Left lung (tissue), 10 donors: Measurements from ENCODE around the gene SUFU. TPM values are rescaled to one million over a fixed set of nuclear protein-coding genes. Genes with fewer than 3 reads are reported as not detected.

Source experiments
- ATAC-seq: fragments of 200-7000 bp; cut with Tn5 transposase; one replicate; pipeline ENCODE4 v1.9.1; 2020; ENCODE audit warnings: moderate library complexity
- DNase-seq, 4 donors: peaks; one replicate each; pipeline ENCODE4 v3.0.0-alpha.2; 2013 to 2020
- H3K27ac ChIP-seq, 2 donors: fragments of 200-600 bp; sonication (generic) in 1 of 2; one replicate each; pipeline versions ENCODE4 v1.5.0 to v1.8.0; 2020 to 2021
- H3K27me3 ChIP-seq, 2 donors: fragments of 200-600 bp; sonication (generic) in 1 of 2; one replicate each; pipeline versions ENCODE4 v1.5.0 to v1.8.0; 2020 to 2021
- H3K36me3 ChIP-seq, 2 donors: fragments of 200-600 bp; sonication (generic) in 1 of 2; one replicate each; pipeline versions ENCODE4 v1.5.0 to v1.8.0; 2020 to 2021
- H3K4me1 ChIP-seq, 2 donors: fragments of 200-600 bp; one replicate each; pipeline ENCODE4 v1.8.0; 2021
- H3K4me3 ChIP-seq, 2 donors: fragments of 200-600 bp; sonication (generic) in 1 of 2; one replicate each; pipeline versions ENCODE4 v1.5.0 to v1.8.0; 2020 to 2021; ENCODE audit warnings: mild to moderate bottlenecking in 1 of 2
- H3K9me3 ChIP-seq, 2 donors: fragments of 200-600 bp; sonication (generic) in 1 of 2; one replicate each; pipeline versions ENCODE4 v1.5.0 to v1.8.0; 2020 to 2021
- intact Hi-C, 2 donors: fragments of 100-400 bp; cut with DNase I; formaldehyde crosslinking; loops; one replicate each; pipeline versions ENCODE4 v1.11.2 to v1.14.2; 2022
- polyA plus RNA-seq, 6 donors: library from polyadenylated mRNA; unstranded; fragments of 120-200 nt; gene quantifications; one replicate each; pipeline ENCODE4 v1.2.1, GENCODE V29; 2013; ENCODE audit not compliant: insufficient read length in 6 of 6
- total RNA-seq, 2 donors: library from RNA; stranded (reverse); fragmentation: NEBNext Ultra II Directional; extraction: Animal tissue kit (Norgen Biotek cat#: 25700); gene quantifications; one replicate each; pipeline ENCODE4 v1.2.1, GENCODE V29; 2021
- TF ChIP-seq, protein P1 (sequence below), 2 donors: fragments of 200-600 bp; sonication (generic) in 1 of 2; IDR thresholded peaks; one replicate each; pipeline versions ENCODE4 v1.5.0 to v1.8.0; 2021; ENCODE audit warnings: antibody characterized with exemption in 2 of 2
- donor health status: DM: no; HTN: yes; CAD: no.
- donor health status: DM: no; HTN: no; CAD: no.

The SUFU gene
- total and polyA plus RNA-seq, 8 donors, result 13.4 to 30.7 (median 27.7) TPM

DNA sequence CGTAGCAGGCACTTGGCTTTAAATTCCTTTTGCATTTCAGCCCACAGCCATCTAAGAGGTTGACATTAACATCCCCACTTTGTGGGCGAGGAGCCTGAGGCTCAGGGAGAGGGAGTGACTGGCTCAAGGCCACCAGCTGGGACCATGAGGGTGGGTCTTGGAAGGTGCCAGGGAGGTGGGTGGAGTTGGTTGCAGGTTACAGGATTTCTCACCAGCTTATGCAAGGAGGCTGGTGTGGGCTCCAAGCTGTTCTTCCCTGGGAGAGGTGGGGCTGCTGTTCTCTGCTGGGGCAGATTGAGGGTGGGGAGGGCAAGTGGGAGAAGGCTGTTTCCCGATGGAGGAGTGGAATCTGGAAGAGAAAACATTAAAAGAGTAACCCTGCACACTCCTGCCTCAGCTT is 38.3 kb upstream of the SUFU start:
- intact Hi-C loops, result no loop called here
- no peak overlapping the region for H3K27ac ChIP-seq
- ATAC-seq (no peak), DNase-seq (no peak)
- peaks cover 6 to 63% of the 10 kb centered on the region in 2 donors for H3K4me1 ChIP-seq
- H3K27me3 ChIP-seq, result no peaks in the 10 kb centered on the region
- no peaks in the 10 kb centered on the region for H3K9me3 ChIP-seq
- TF ChIP-seq, protein P1, sequence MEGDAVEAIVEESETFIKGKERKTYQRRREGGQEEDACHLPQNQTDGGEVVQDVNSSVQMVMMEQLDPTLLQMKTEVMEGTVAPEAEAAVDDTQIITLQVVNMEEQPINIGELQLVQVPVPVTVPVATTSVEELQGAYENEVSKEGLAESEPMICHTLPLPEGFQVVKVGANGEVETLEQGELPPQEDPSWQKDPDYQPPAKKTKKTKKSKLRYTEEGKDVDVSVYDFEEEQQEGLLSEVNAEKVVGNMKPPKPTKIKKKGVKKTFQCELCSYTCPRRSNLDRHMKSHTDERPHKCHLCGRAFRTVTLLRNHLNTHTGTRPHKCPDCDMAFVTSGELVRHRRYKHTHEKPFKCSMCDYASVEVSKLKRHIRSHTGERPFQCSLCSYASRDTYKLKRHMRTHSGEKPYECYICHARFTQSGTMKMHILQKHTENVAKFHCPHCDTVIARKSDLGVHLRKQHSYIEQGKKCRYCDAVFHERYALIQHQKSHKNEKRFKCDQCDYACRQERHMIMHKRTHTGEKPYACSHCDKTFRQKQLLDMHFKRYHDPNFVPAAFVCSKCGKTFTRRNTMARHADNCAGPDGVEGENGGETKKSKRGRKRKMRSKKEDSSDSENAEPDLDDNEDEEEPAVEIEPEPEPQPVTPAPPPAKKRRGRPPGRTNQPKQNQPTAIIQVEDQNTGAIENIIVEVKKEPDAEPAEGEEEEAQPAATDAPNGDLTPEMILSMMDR (IDR thresholded peaks at IDR 0.05), result no peak
- H3K36me3 ChIP-seq, result peaks cover 0 to 11% of the 10 kb centered on the region in 2 donors
- no peak overlapping the region for H3K4me3 ChIP-seq

- intact Hi-C loops, result no loop called here
- no peak for ATAC-seq
- Histone ChIP-seq H3K4me1 (peaks cover 6 to 48% of the 10 kb centered on the region in 2 donors), H3K4me3 (no peak overlapping the region), H3K9me3 (no peaks in the 10 kb centered on the region), H3K36me3 (peaks cover 0 to 28% of the 10 kb centered on the region in 2 donors), H3K27ac (peak overlapping the region in 1 of 2 donors; percentile 86), H3K27me3 (no peaks in the 10 kb centered on the region)
- TF ChIP-seq, protein P1 (IDR thresholded peaks at IDR 0.05), result no peak
- DNase-seq, result peak in 1 of 4 donors; percentile 45
These were observed 36.5 kb upstream of the SUFU start for GRCh38 chr10:102467318-102467717.

DNA sequence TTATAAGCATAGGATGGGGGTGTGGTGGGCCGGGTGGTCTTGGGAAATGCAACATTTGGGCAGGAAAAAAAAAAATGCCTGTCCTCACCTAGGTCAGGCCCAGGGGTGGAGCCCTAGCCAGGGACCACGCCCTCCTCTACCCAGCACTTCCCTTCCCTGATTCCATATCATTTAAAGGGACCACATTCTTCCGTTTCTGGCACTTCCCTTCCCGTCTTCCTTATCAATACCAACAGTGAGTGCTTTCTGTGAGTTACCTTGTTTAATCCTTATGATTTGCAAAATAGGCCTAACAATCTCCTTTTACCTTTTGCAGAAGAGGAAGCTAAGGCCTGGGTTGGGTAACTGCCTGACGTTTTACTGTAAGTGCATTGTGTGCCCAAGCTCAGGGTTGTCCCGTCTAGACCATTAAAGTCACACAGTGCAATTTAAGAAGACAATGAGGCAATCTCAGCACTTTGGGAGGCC is 35.8 kb upstream of the SUFU start:
- Histone ChIP-seq H3K4me3 (no peak overlapping the region), H3K9me3 (no peaks in the 10 kb centered on the region), H3K27me3 (no peaks in the 10 kb centered on the region), H3K36me3 (peaks cover 0 to 35% of the 10 kb centered on the region in 2 donors), H3K4me1 (peaks cover 6 to 41% of the 10 kb centered on the region in 2 donors), H3K27ac (peak overlapping the region in 1 of 2 donors; percentile 86)
- intact Hi-C loops, result no loop called here
- peak; percentile 30 for ATAC-seq
- TF ChIP-seq, protein P1 (IDR thresholded peaks at IDR 0.05), result no peak
- peak in 1 of 4 donors; percentile 80 for DNase-seq

DNA sequence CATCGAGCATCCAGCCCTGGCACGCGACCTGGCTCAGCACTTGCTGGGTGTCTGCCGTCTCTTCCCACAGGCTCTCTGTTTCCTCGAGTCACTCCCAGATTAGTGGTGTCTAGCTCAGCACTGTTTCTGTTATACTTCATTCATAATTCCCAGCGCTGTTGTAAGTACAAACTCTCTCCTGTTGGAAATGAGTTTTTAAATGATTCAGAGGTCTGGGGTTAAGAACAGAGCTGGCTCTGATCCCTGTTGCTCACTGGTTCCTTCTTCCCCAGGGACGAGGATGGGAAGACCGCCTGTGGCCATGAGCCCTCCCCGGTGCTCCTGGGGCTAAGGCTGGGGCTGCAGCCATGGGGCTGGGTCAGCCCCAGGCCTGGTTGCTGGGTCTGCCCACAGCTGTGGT is 35.1 kb upstream of the SUFU start:
- DNase-seq (peak in 1 of 4 donors; percentile 17), ATAC-seq (no peak)
- Histone ChIP-seq H3K4me1 (peaks cover 6 to 34% of the 10 kb centered on the region in 2 donors), H3K27ac (peak overlapping the region; percentile 22 to 86), H3K27me3 (no peaks in the 10 kb centered on the region), H3K9me3 (no peaks in the 10 kb centered on the region), H3K36me3 (peaks cover 0 to 41% of the 10 kb centered on the region in 2 donors), H3K4me3 (no peak overlapping the region)
- intact Hi-C loops, result no loop called here
- TF ChIP-seq, protein P1 (IDR thresholded peaks at IDR 0.05), result no peak

DNA sequence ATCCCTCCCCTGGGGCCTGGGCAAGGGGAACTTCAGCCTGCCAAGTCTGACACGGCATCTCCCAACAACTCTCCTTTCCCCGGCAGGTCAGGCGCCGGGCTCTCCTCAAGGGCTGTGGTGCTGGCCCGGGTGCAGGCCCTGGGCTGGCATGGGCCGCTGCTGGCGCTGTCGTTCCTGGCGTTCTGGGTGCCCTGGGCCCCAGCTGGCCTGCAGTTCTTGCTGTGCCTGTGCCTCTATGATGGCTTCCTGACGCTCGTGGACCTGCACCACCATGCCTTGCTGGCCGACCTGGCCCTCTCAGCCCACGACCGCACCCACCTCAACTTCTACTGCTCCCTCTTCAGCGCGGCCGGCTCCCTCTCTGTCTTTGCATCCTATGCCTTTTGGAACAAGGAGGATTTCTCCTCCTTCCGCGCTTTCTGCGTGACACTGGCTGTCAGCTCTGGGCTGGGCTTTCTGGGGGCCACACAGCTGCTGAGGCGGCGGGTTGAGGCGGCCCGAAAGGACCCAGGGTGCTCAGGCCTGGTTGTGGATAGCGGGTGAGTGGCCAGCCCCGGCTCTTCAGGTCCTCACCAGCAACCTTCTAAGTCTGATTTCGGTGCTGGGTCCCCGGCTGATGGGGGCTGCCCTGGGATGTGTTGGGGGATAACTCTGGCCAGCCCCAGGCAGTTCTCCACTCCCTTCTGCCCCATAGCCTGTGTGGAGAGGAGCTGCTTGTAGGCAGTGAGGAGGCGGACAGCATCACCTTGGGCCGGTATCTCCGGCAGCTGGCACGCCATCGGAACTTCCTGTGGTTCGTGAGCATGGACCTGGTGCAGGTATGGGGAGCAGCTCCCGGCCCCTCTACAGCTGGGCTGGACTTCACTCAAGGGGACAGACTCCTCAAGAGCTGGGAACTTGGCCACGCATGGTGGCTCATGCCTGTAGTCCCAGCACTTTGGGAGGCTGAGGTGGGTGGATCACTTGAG is 32.9 kb upstream of the SUFU start:
- no peak for ATAC-seq
- TF ChIP-seq, protein P1 (IDR thresholded peaks at IDR 0.05), result no peak
- Histone ChIP-seq H3K4me1 (peaks cover 6 to 33% of the 10 kb centered on the region in 2 donors), H3K27ac (no peak overlapping the region), H3K4me3 (no peak overlapping the region), H3K9me3 (no peaks in the 10 kb centered on the region), H3K27me3 (no peaks in the 10 kb centered on the region), H3K36me3 (peaks cover 0 to 53% of the 10 kb centered on the region in 2 donors)
- DNase-seq, result peak in 1 of 4 donors; percentile 74
- intact Hi-C loops, result no loop called here
